NCI-H446 (cell line): ENCODE data around the gene NRXN2.

Source experiments
- DNase-seq, 2 experiments: peaks; one replicate each; lab custom pipeline; 2025; lab: John Stamatoyannopoulos, UW

Gene NRXN2

GRCh38 chr11:64649291-64649697, 73.7 kb downstream of the NRXN2 start:
- DNase-seq, result peak in 1 of 2 experiments; percentile 15

- no peak for DNase-seq
Observed at GRCh38 chr11:64648551-64648950, 74.4 kb downstream of the NRXN2 start.

GRCh38 chr11:64647019-64647779, 75.8 kb downstream of the NRXN2 start:
- DNase-seq, result no peak

- no peak for DNase-seq
Observed at GRCh38 chr11:64644647-64645275, 78.2 kb downstream of the NRXN2 start.

- DNase-seq, result no peak
Observed at GRCh38 chr11:64643920-64644646, 78.9 kb downstream of the NRXN2 start.

GRCh38 chr11:64643256-64643881, 79.6 kb downstream of the NRXN2 start:
- DNase-seq, result peak in 1 of 2 experiments; percentile 33

GRCh38 chr11:64642871-64643255, 80.1 kb downstream of the NRXN2 start:
- DNase-seq, result no peak

GRCh38 chr11:64642418-64642735, 80.6 kb downstream of the NRXN2 start:
- no peak for DNase-seq

- DNase-seq, result no peak
Observed at GRCh38 chr11:64641596-64642417, 81.2 kb downstream of the NRXN2 start.

- DNase-seq, result no peak
Observed at GRCh38 chr11:64639885-64640284, 83.1 kb downstream of the NRXN2 start.

- DNase-seq, result no peak
Observed at GRCh38 chr11:64638829-64639228, 84.2 kb downstream of the NRXN2 start.

- no peak for DNase-seq
Observed at GRCh38 chr11:64638018-64638665, 84.9 kb downstream of the NRXN2 start.

- no peak for DNase-seq
Observed at GRCh38 chr11:64637334-64638017, 85.5 kb downstream of the NRXN2 start.

- DNase-seq, result no peak
Observed at GRCh38 chr11:64633555-64634159, 89.3 kb downstream of the NRXN2 start.

GRCh38 chr11:64632654-64633053, 90.3 kb downstream of the NRXN2 start:
- no peak for DNase-seq

- DNase-seq, result no peak
Observed at GRCh38 chr11:64632237-64632636, 90.8 kb downstream of the NRXN2 start.

- no peak for DNase-seq
Observed at GRCh38 chr11:64631675-64632074, 91.3 kb downstream of the NRXN2 start.

GRCh38 chr11:64629796-64630562, 93.0 kb downstream of the NRXN2 start:
- no peak for DNase-seq

- DNase-seq, result no peak
Observed at GRCh38 chr11:64629103-64629502, 93.9 kb downstream of the NRXN2 start.
